Transverse colon (tissue), 4 donors: Measurements from ENCODE around the gene ENTPD7.

Experiments used
- EP300 ChIP-seq: sonication (generic); formaldehyde crosslinking; IDR thresholded peaks from one replicate; pipeline ENCODE4 v1.6.1; 2017; ENCODE audit warnings: antibody characterized with exemption, low read depth
- POLR2A ChIP-seq: fragments of 450-650 bp; IDR thresholded peaks from one replicate; pipeline ENCODE4 v1.6.1; 2016; ENCODE audit warnings: antibody characterized with exemption, mild to moderate bottlenecking, moderate library complexity
- POLR2AphosphoS5 ChIP-seq, 3 donors: sonication (generic); formaldehyde crosslinking; IDR thresholded peaks; one replicate each; pipeline ENCODE4 v1.6.1; 2016; ENCODE audit warnings: antibody characterized with exemption in 3 of 3
- TF ChIP-seq, protein P1 (sequence below), 5 experiments: fragments of 200-600 bp in 3 of 5; fragments of 450-650 bp in 2 of 5; sonication (generic) in 3 of 5; IDR thresholded peaks; 1 replicate in 2 of 5; 2 replicates in 3 of 5; pipeline ENCODE4 v1.5.1; 2016 to 2017; ENCODE audit warnings: antibody characterized with exemption in 5 of 5, inconsistent platforms in 3 of 5, mild to moderate bottlenecking in 2 of 5, moderate library complexity in 1 of 5

DNA sequence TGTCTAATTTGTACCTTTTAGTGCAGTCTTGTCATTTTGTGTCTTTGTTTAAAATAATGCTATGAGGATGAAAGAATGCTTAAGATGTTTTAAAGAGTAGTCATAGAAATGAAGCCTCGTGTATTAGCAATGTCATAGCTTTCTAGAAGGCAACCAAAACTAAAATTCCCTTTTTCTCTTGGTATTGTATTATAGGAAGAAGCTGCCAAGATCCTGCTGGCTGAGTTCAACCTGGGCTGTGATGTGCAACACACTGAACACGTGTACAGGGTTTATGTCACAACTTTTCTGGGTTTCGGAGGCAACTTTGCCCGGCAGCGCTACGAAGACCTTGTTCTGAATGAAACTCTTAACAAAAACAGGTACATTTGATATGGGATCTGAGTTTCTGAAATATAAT lies 36.5 kb downstream of the ENTPD7 start:
- TF ChIP-seq, protein P1, sequence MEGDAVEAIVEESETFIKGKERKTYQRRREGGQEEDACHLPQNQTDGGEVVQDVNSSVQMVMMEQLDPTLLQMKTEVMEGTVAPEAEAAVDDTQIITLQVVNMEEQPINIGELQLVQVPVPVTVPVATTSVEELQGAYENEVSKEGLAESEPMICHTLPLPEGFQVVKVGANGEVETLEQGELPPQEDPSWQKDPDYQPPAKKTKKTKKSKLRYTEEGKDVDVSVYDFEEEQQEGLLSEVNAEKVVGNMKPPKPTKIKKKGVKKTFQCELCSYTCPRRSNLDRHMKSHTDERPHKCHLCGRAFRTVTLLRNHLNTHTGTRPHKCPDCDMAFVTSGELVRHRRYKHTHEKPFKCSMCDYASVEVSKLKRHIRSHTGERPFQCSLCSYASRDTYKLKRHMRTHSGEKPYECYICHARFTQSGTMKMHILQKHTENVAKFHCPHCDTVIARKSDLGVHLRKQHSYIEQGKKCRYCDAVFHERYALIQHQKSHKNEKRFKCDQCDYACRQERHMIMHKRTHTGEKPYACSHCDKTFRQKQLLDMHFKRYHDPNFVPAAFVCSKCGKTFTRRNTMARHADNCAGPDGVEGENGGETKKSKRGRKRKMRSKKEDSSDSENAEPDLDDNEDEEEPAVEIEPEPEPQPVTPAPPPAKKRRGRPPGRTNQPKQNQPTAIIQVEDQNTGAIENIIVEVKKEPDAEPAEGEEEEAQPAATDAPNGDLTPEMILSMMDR (IDR thresholded peaks at IDR 0.05) = no peak
- TF ChIP-seq POLR2AphosphoS5 (IDR thresholded peaks at IDR 0.05) (no peak), EP300 (no peak), POLR2A (no peak)
